GM18508 (cell line): ENCODE results near the gene SHROOM1.

Experiments
- ATAC-seq: cut with Tn5 transposase; IDR thresholded peaks from one replicate; pipeline ENCODE4 v1.9.1; 2021; ENCODE audit warnings: moderate number of reproducible peaks; ENCODE audit not compliant: insufficient read depth, unreplicated experiment

SHROOM1 gene

DNA sequence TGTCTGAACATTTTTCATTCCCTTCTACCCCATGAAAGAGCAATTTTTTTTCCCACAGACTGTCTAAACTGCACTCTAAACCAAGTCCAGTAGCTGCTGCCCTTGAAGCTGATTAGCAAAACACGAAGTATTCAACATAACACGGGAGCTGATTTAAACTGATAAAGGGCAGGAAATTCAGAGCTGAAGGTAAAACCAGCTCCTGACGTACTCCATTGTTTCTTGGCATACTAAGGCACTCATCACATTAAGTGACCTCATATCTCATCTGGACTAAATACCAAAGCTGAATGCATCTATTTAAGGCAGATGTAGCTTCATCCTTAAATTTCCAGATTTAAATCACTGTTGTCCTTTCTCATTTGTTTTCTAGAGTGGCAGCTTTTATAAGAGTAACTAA is 23.9 kb upstream of the SHROOM1 start:
- ATAC-seq: no peak

- no peak for ATAC-seq
These were observed 23.3 kb upstream of the SHROOM1 start for GRCh38 chr5:132853790-132854189.

- ATAC-seq: no peak
These were observed 22.9 kb upstream of the SHROOM1 start for GRCh38 chr5:132853323-132853722.

DNA sequence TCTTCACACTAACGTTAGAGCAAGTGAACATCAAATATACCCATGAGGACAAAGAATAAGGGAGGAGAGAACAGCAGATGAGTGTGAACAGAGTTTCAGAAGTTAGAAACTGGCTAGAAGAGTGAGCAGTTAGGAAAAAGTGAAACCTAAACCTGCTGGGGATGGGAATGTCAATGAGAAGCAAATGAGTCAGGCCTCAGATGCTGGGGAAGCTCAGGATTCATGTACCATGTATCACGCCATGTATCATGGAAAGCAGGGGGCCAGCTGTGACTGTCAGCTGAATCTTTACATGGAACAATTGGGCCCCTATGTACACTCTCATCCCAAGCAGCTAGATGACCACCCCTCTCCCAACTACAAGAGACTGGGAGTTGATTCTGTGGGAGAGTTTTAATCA is 19.6 kb upstream of the SHROOM1 start:
- ATAC-seq: no peak

- no peak for ATAC-seq
These were observed 18.9 kb upstream of the SHROOM1 start for GRCh38 chr5:132849347-132849746.

DNA sequence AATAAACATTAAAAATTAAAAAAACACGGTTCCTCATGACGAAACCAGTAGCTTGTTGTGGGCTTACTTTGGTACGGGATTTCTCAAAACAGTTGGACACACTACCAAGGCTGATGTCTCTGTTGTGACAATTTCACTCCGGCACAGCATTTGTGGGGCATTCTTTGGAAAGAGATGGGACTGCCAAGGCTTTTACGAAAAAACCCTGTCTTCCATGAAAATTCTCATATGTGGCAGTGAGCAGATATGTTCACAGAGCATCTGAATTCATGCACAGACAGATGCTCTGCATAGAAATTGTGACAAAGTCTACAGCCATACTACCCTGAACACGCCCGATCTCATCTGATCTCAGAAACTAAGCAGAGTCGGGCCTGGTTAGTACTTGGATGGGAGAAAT is 17.8 kb upstream of the SHROOM1 start:
- ATAC-seq: no peak

GRCh38 chr5:132841305-132841704 is 10.9 kb upstream of the SHROOM1 start:
- ATAC-seq: no peak

DNA sequence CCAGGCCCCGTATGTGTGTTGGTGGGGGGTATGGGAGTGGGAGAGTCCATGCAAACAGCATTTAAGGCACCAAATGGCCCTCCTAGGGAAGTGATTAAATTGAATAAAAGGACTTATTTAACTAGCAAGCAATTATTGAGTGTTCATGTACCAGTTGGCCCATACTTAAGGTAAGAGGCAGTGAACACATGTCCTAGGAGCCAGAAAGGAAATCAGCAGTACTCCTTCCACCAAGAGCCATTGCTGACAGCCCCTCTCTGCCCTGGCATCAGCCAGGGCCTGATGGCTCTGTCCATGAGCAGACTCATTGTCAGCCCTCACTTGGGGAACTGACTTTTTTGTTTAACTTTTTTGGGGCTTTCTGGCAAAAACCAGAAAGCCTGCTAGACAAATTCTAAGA is 10.4 kb upstream of the SHROOM1 start:
- no peak for ATAC-seq

DNA sequence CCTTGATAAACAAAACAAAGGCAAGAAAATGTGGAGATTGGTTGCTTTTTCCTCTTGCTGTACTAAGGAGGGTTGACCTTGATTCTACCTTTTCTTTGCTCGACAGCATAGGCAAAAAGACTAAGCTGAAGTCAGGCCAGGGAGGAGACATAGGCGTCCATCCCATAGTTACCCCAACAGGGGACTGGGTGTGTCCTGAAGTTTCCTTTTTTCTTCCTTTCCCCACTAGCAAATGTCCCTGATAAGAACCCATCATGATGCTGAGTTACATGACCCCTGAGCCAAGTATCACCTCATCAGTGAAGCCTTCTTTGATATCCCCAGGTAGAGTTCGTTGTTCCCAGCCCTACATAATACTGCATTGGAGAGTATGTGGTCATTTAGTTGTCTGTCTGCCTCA is 9.9 kb upstream of the SHROOM1 start:
- ATAC-seq: no peak

GRCh38 chr5:132839426-132840301 is 9.2 kb upstream of the SHROOM1 start:
- no peak for ATAC-seq

GRCh38 chr5:132838516-132839282 is 8.3 kb upstream of the SHROOM1 start:
- no peak for ATAC-seq

DNA sequence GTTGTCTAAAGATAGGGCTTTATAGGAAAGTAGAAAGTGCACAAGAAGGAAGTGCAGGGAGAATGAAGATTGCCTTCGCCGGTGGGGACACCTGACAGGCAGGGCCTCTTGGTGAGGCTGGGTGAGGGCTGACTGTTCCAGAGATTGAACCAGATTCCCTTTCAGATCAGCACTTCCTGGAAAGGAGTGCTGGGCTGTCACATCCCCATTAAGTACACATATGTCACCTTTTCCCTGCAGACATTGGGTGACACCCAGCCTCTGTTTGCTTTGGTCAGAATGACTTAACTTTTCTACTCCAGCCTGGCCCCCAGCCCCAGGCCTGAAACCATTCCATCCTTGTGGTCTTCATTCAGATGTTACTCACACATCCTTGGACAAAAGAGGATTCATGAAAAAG is 7.4 kb upstream of the SHROOM1 start:
- no peak for ATAC-seq

DNA sequence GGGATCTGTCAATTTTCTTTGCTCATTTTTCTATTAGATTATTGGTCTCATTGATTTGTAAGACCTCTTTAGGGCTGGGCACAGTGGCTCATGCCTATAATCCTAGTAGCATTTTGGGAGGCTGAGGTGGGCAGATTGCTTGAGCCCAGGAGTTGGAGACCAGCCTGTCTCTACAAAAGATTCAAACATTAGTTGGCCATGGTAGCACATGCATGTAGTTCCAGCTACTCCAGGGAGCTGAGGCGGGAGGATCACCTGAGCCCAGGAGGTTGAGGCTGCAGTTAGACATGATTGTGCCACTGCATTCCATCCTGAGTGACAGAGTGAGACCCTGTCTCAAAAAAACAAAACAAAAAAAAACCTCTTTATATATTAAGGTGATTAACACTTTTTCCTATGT is 6.4 kb upstream of the SHROOM1 start:
- ATAC-seq: no peak

GRCh38 chr5:132834057-132834456 is 3.6 kb upstream of the SHROOM1 start:
- ATAC-seq: no peak

- ATAC-seq: no peak
These were observed 2.2 kb upstream of the SHROOM1 start for GRCh38 chr5:132832612-132833011.

GRCh38 chr5:132831095-132831860 is 831 bp upstream of the SHROOM1 start:
- ATAC-seq: no peak

DNA sequence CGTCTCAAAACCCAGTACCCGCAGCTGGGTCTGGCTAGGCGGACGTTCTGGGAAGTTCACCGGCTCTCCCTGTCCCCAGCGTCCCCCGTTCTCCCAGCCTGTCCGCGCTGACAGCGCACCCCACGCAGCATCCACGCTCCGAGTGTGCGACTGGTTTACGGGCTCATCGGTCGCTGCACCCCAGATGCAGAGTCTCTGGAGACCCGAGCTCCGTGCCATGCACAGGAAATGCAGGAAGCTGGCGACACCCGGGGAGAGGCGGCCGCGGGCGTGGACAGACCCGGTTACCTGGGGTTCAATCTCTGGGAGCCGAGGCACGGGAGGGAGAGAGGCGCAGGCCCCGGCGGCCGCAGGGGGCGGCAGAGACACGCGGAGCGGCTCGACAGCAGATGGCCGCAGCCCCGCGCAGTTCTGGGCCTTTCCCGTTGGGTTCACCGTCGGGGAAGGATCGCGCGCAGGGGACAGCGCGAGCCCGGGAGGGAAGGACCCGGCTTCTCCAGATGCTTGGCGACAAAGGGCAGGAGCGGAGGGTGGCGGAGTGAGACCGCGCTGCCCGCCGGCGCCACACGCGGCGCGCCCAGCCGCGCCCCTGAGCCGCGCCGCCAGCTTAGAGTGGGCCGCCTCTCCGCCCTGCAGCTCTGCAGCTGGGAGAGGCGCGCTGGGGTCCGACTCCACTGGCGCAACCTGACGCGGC is 558 bp downstream of the SHROOM1 start:
- no peak for ATAC-seq

DNA sequence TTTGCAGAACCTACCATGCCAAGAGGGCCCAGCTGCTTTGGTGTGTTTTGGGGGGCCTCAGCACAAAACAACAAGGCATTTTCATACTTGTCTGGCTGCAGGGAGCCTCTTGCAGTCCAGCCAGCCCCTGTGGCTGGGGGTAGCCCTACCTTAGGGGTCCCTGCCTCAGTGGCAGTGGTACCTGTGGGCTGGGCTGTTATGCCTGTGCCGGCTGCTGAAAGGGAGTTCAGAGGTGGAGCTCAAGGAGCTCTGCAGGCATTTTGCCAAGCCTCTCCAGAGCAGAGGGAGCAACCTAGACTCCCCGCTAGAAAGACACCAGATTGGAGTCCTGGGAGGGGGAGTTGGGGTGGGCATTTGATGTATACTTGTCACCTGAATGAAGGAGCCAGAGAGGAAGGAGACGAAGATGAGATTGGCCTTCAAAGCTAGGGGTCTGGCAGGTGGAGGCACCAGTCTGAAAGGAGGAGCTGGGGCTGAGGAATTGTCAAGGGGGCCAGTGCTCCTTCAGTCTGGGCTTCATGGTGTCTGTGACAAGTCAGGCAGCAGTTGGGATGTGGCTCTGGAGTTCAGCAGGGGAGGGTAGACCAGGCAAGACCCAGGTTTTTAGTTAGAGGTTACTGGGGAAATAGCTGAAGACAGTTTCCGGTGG is 1.5 kb downstream of the SHROOM1 start:
- no peak for ATAC-seq

- no peak for ATAC-seq
These were observed 2.3 kb downstream of the SHROOM1 start for GRCh38 chr5:132827943-132828673.
